Ectodermal cell (in vitro differentiated cells): Measurements from ENCODE around the gene GRID1.

Experiments
- H3K27ac ChIP-seq: 2 replicates; pipeline ENCODE4 v1.7.0; 2013; ENCODE audit warnings: mild to moderate bottlenecking, low read depth, low read length; ENCODE audit not compliant: insufficient read depth, poor library complexity, severe bottlenecking
- H3K27me3 ChIP-seq: 2 replicates; pipeline ENCODE4 v1.7.0; 2013; ENCODE audit warnings: mild to moderate bottlenecking, low read length; ENCODE audit not compliant: insufficient read depth, control insufficient read depth, poor library complexity, severe bottlenecking
- H3K36me3 ChIP-seq: one replicate; pipeline ENCODE4 v1.7.0; 2013; ENCODE audit warnings: low read length; ENCODE audit not compliant: control insufficient read depth, insufficient read depth
- H3K4me1 ChIP-seq: one replicate; pipeline ENCODE4 v1.7.0; 2013; ENCODE audit warnings: low read length; ENCODE audit not compliant: control insufficient read depth, insufficient read depth
- H3K4me3 ChIP-seq: 2 replicates; pipeline ENCODE4 v1.7.0; 2013; ENCODE audit warnings: low read depth, low read length, control low read depth; ENCODE audit not compliant: insufficient read depth
- H3K9me3 ChIP-seq: 2 replicates; pipeline ENCODE4 v1.7.0; 2013; ENCODE audit warnings: mild to moderate bottlenecking, low read length, moderate library complexity; ENCODE audit not compliant: control insufficient read depth
- WGBS, 2 experiments: methylation state at CpG; one replicate each; pipeline ENCODE4 v1.1.7; 2013; ENCODE audit warnings: missing lambda C conversion rate in 2 of 2; 5-methylcytosine and 5-hydroxymethylcytosine counted together

GRID1 gene

GRCh38 chr10:86253091-86254072, 113.2 kb downstream of the GRID1 start:
- WGBS, 2 experiments: 65 to 68% methylated on average over 14 of the region's 14 CpGs

GRCh38 chr10:86252556-86252955, 114.0 kb downstream of the GRID1 start:
- H3K36me3 ChIP-seq: no peaks in the 10 kb centered on the region
- no peak overlapping the region for H3K4me3 ChIP-seq
- H3K27me3 ChIP-seq: no peaks in the 10 kb centered on the region
- no peaks in the 10 kb centered on the region for H3K9me3 ChIP-seq
- peaks cover 9% of the 10 kb centered on the region for H3K4me1 ChIP-seq
- H3K27ac ChIP-seq: no peak overlapping the region
- WGBS, 2 experiments: 84 to 92% methylated on average over 3 of the region's 3 CpGs

More at GRCh38 chr10:86253091-86254072, 113.2 kb downstream of the GRID1 start:
- no peaks in the 10 kb centered on the region for H3K36me3 ChIP-seq
- H3K9me3 ChIP-seq: no peaks in the 10 kb centered on the region
- no peak overlapping the region for H3K4me3 ChIP-seq
- H3K27ac ChIP-seq: no peak overlapping the region
- peaks cover 9% of the 10 kb centered on the region for H3K4me1 ChIP-seq
- no peaks in the 10 kb centered on the region for H3K27me3 ChIP-seq

- WGBS, 2 experiments: 90 to 94% methylated on average over 6 to 7 of the region's 7 CpGs
- H3K27ac ChIP-seq: no peak overlapping the region
These were observed 114.5 kb downstream of the GRID1 start for GRCh38 chr10:86252079-86252478.

GRCh38 chr10:86251426-86251825, 115.2 kb downstream of the GRID1 start:
- no peaks in the 10 kb centered on the region for H3K9me3 ChIP-seq
- no peaks in the 10 kb centered on the region for H3K36me3 ChIP-seq
- H3K27ac ChIP-seq: no peak overlapping the region
- no peak overlapping the region for H3K4me3 ChIP-seq
- H3K27me3 ChIP-seq: no peaks in the 10 kb centered on the region
- 68 to 74% methylated on average over 2 of the region's 2 CpGs for WGBS, 2 experiments
- H3K4me1 ChIP-seq: peaks cover 9% of the 10 kb centered on the region

More at GRCh38 chr10:86252079-86252478, 114.5 kb downstream of the GRID1 start:
- Histone ChIP-seq H3K4me3 (no peak overlapping the region), H3K9me3 (no peaks in the 10 kb centered on the region), H3K36me3 (no peaks in the 10 kb centered on the region), H3K4me1 (peaks cover 9% of the 10 kb centered on the region), H3K27me3 (no peaks in the 10 kb centered on the region)

- Histone ChIP-seq H3K4me3 (no peak overlapping the region), H3K9me3 (no peaks in the 10 kb centered on the region), H3K4me1 (peaks cover 9% of the 10 kb centered on the region), H3K27me3 (no peaks in the 10 kb centered on the region), H3K27ac (no peak overlapping the region), H3K36me3 (no peaks in the 10 kb centered on the region)
- 93 to 95% methylated on average over 15 of the region's 15 CpGs for WGBS, 2 experiments
These were observed 116.2 kb downstream of the GRID1 start for GRCh38 chr10:86250399-86250798.

- Histone ChIP-seq H3K9me3 (no peaks in the 10 kb centered on the region), H3K27ac (no peak overlapping the region)
These were observed 116.8 kb downstream of the GRID1 start for GRCh38 chr10:86249794-86250193.

GRCh38 chr10:86248062-86248461, 118.5 kb downstream of the GRID1 start:
- WGBS, 2 experiments: 92 to 94% methylated on average over 4 of the region's 5 CpGs
- no peaks in the 10 kb centered on the region for H3K27me3 ChIP-seq
- H3K4me3 ChIP-seq: no peak overlapping the region

More at GRCh38 chr10:86249794-86250193, 116.8 kb downstream of the GRID1 start:
- no peak overlapping the region for H3K4me3 ChIP-seq
- H3K27me3 ChIP-seq: no peaks in the 10 kb centered on the region
- peaks cover 7% of the 10 kb centered on the region for H3K4me1 ChIP-seq
- H3K36me3 ChIP-seq: no peaks in the 10 kb centered on the region

DNA sequence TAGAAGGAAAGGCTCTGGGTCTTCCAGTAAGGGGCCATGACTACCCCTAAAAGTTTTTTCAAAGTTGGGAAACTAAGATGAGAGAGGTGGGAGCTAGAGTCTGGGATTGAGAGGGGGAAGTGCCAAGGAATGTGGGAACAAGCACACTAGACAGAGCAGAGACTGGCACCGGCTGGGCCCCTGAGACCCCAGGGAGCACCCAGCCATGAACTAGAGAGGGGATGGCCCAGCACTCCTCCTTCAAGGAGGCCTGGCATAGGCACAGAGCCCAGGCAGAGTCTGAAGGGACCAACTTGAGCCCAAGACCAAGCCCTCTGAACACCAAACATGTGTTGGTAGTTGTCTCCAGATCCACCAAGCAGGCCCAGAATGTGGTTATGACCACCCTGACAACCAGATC, 119.0 kb downstream of the GRID1 start:
- 94 to 96% methylated on average over 1 of the region's 1 CpG for whole genome bisulfite sequencing, 2 experiments
- H3K27me3 ChIP-seq: no peaks in the 10 kb centered on the region
- no peak overlapping the region for H3K27ac ChIP-seq
- H3K9me3 ChIP-seq: no peaks in the 10 kb centered on the region
- no peak overlapping the region for H3K4me3 ChIP-seq
- H3K36me3 ChIP-seq: no peaks in the 10 kb centered on the region
- H3K4me1 ChIP-seq: peaks cover 6% of the 10 kb centered on the region

More at GRCh38 chr10:86248062-86248461, 118.5 kb downstream of the GRID1 start:
- H3K9me3 ChIP-seq: no peaks in the 10 kb centered on the region
- H3K27ac ChIP-seq: no peak overlapping the region
- no peaks in the 10 kb centered on the region for H3K36me3 ChIP-seq
- H3K4me1 ChIP-seq: peaks cover 8% of the 10 kb centered on the region

- Histone ChIP-seq H3K4me1 (peaks cover 6% of the 10 kb centered on the region), H3K27me3 (no peaks in the 10 kb centered on the region), H3K36me3 (no peaks in the 10 kb centered on the region), H3K9me3 (no peaks in the 10 kb centered on the region), H3K27ac (no peak overlapping the region), H3K4me3 (no peak overlapping the region)
- WGBS, 2 experiments: 91 to 92% methylated on average over 1 of the region's 1 CpG
These were observed 119.5 kb downstream of the GRID1 start for GRCh38 chr10:86247073-86247472.

DNA sequence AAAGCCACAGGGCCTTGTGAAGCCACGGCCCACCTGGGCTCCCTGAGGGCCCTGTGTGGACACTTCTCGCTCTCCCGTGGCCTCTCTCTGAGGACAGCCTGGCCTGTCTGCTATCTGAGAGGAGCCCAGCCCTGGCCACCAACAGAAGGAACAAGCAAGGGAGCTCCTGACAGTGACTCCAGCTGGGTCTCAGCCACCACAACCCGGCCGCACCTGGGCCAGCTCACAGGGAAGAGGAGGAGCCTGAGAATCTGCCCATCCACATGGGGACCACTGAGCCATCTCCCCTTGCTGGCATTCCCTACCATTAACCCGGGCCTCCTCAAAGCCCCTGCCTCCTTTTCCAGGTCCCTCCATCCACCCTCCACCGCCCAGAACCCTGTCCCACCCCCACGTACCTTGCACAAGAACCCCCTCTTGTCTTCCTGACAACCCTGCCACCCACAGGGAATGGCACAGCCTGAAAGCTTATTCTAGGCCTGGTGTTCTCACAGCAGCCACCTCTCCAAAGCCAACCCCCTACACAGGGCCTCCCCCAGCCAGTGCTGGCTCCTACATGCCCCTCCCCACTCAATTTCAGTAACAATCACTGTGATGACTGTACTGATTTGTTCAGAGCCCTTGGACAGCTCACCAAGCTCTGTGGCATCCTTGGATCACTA, 120.2 kb downstream of the GRID1 start:
- Histone ChIP-seq H3K4me1 (peaks cover 6% of the 10 kb centered on the region), H3K27ac (no peak overlapping the region), H3K4me3 (no peak overlapping the region), H3K36me3 (no peaks in the 10 kb centered on the region), H3K27me3 (no peaks in the 10 kb centered on the region), H3K9me3 (no peaks in the 10 kb centered on the region)
- whole genome bisulfite sequencing, 2 experiments: 79% methylated on average over 8 of the region's 8 CpGs
